ENCODE results near the gene MARCHF4. TPM values are rescaled to one million over a fixed set of nuclear protein-coding genes. Genes with fewer than 3 reads are reported as not detected.

The MARCHF4 gene, protein sequence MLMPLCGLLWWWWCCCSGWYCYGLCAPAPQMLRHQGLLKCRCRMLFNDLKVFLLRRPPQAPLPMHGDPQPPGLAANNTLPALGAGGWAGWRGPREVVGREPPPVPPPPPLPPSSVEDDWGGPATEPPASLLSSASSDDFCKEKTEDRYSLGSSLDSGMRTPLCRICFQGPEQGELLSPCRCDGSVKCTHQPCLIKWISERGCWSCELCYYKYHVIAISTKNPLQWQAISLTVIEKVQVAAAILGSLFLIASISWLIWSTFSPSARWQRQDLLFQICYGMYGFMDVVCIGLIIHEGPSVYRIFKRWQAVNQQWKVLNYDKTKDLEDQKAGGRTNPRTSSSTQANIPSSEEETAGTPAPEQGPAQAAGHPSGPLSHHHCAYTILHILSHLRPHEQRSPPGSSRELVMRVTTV
- not detected for total RNA-seq

DNA sequence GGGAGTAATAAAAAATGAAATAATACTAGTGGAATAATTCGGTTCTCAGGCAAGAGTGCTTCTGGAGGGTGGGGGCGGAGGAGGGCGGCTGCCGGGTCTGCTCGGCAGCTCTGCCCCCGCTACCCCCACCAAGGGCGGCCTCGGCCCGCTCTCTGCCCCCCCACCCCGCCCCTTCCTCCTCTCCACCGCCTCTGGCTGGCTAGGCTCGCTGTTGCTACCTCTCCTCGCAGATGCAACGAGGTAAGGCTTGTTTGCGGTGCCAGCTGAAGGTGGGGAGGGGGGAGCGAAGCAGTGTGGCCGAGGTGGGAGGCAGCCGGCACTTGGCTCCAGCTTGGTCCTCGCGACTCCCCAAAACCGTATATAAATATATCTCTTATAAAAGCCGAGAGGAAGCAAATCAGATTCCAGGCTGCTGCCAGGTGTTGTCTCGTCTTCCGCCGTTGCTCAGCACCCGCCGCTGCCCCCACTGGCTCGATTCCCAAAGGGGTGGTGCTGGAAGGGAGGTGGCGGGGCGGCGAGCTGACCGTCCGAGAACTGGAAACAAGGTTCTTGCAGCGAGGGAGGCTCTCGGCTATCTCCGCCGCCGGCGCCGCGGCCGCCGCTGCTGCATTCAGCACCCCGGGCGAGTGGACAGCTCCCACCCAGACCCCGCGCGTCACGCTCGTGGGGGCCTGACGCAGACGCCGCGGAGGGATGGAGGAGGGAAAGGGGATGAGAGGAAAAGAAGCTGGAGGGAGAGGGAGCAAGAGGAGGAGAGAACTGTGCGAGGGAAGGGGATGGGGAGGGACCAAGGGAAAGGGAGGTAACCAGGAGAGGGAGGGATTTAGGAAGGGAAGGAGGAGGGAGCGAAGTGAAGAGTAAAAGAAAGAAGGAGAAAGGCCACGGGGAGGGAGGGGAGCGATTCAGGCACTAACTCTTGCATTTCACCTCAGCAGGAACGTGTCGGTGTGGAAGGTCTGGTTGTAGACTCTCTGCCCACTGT is at the start of gene MARCHF4:
MARCHF4 (minus strand) TSS at position 763 of the 982 bp plus-strand sequence. CDS start 2,223 bp downstream, outside the sequence.
- CTCF ChIA-PET = no interaction called here

DNA sequence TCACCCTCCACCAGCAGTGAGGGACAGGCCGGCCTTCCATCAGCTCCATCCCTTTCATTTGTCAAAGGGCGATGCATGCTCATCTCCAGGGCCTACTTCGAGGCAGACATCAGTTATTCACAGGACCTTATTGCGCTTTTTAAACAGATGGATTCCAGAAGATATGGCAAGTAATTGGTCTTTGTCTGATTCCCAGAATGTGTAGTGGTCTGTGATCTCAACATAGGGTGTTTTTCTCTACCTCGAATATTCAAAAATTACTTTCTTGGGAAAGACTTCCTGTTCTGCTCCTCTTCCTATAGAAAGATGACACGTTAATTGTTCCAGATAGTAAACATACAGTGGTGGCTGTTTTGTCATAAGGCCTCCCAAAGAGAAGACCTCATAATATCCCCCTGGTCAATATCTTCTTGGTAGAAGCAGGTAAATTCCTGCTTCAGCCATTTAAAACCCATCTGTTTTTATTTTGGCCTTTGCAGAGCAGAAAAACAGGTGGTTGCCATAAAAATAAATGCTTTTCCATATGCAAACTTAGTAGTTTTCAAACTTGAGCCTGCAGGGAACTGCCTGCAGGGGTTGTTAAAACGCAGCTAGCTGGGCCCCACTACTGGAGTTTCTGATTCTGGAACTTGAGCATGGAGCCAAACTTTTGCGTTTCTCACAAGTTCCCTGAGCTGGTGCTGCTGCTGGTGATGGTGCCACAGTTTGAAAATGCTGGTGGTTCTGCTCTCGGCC is 48.3 kb upstream of the MARCHF4 start:
- CTCF ChIA-PET = no interaction called here
- POLR2A ChIA-PET = no interaction called here

More for the DNA sequence above, at the start of gene MARCHF4:
- POLR2A ChIA-PET = no interaction called here

DNA sequence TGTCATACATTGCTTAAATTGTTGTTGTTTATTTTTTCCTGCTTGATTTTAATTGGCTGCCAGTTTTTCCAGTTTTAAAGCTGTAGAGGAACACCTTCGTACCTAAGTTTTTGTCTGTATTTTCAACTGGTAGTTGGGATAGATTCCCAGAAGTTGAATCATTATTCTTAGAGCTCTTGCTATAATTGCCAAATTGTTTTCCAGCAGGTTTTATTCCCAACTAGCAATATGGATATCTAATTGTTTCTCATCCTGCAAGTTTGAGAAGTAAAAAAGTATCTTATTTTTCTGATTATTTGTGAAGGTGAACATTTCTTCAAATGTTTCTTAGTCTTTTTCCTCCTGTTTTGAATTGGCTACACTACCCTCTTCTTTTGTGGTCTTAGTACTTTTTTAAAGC is 46.7 kb upstream of the MARCHF4 start:
- POLR2A ChIA-PET = no interaction called here
- CTCF ChIA-PET = interaction anchor here (2.5 kb wide), 1 partner anchor 13 kb away, joined by 8 read pairs; no protein-coding TSS in a partner anchor

DNA sequence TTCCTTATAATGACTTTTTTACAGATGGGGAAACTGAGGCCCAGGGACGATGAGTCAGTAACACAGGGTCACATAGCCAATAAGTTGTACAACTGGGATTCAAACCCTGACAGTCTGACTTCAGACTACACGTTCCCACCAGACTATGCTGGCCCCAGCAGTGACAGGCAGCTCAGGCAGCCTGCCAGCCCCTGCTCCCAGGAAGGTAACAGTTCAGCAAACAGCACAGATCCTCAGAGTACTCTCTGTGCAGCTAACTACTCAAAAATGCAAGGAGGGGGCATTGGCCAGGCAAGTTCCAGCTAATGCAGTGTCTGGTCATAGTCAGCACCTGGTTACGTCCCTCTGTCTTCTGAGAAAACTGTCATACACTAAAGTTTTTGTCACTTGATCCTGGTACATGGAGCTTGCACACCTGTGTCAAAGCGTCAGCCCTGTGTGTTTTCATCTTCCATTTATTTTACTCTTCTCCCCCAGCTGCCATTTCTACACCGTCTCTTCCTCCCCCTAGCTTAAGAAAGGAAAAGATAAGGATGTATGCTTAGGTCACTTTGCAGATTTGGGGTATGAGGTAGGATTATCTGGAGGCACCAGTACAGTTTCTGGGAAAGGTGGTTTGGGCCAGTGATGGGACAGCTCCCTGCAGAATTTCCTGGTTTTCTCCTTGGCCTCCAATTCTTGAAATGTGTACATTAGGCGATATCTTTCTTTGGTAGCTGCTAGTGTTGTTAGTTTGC is 44.5 kb upstream of the MARCHF4 start:
- ChIA-PET CTCF (interaction anchor here (1.2 to 2.5 kb wide), 2 partner anchors 11 to 15 kb away, joined by 3 to 8 read pairs; no protein-coding TSS in a partner anchor), POLR2A (no interaction called here)

DNA sequence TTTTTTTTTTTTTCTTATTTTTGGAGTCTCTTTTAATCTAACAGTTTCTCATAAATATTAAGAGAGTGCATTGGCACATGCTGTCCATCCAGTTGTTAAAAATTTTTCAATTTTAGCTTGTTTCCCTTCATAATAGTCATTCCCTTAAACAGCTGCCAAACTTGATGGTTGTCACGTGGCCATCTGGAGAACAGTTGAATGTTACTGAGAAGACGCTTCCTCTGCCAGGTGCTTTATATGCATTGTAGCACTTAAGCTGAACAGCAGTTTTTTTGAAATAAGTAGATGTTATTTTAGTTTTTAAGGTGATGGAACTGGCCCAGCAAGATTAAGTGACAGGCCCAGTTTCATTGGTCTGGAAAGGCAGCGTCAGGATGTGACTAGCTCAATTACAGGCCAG is 43.3 kb upstream of the MARCHF4 start:
- CTCF ChIA-PET = no interaction called here
- POLR2A ChIA-PET = interaction anchor here (1.3 kb wide), 1 partner anchor 83 kb away, joined by 4 read pairs; the partner anchor contains the start of gene RPL37A

DNA sequence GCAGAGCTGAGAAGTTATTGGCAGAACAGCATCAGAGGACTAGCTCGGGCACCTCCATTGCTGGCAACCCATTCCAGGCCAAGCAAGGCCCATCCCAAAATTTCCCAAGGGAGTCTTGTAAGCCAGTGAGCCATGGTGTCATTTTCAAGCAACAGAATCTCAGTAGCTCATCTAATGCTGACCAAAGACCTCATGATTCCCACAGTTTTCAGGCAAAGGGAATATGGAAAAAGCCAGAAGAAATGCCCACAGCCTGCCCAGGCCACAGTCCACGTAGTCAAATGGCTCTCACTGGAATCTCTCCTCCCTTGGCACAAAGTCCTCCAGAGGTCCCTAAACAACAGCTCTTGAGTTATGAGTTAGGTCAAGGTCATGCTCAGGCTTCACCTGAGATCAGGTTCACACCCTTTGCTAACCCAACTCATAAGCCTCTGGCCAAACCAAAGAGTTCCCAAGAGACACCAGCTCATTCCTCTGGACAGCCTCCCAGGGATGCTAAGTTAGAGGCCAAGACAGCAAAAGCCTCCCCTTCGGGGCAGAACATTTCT is 42.6 kb upstream of the MARCHF4 start:
- ChIA-PET POLR2A (interaction anchor here (1.3 kb wide), 1 partner anchor 83 kb away, joined by 4 read pairs; the partner anchor contains the start of gene RPL37A), CTCF (interaction anchor here (1.0 kb wide), 1 partner anchor 11 kb away, joined by 3 read pairs; no protein-coding TSS in a partner anchor)

DNA sequence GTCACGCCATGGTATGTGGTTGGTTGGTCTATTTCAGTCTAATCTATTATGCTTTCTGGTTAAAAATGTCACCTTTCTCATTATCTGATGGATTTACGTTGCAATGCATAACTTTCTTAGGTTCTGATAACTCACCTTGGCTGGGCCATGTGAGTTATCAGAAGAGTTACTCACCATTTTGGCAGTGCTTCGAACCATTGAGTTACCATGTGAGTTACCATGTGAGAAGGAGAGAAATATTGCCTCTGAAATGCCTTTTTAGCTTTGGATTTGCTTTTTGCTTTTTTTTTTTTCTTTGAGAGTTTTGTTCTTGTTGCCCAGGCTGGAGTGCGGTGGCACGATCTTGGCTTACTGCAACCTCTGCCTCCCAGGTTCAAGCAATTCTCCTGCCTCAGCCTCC is 41.6 kb upstream of the MARCHF4 start:
- ChIA-PET CTCF (no interaction called here), POLR2A (no interaction called here)

DNA sequence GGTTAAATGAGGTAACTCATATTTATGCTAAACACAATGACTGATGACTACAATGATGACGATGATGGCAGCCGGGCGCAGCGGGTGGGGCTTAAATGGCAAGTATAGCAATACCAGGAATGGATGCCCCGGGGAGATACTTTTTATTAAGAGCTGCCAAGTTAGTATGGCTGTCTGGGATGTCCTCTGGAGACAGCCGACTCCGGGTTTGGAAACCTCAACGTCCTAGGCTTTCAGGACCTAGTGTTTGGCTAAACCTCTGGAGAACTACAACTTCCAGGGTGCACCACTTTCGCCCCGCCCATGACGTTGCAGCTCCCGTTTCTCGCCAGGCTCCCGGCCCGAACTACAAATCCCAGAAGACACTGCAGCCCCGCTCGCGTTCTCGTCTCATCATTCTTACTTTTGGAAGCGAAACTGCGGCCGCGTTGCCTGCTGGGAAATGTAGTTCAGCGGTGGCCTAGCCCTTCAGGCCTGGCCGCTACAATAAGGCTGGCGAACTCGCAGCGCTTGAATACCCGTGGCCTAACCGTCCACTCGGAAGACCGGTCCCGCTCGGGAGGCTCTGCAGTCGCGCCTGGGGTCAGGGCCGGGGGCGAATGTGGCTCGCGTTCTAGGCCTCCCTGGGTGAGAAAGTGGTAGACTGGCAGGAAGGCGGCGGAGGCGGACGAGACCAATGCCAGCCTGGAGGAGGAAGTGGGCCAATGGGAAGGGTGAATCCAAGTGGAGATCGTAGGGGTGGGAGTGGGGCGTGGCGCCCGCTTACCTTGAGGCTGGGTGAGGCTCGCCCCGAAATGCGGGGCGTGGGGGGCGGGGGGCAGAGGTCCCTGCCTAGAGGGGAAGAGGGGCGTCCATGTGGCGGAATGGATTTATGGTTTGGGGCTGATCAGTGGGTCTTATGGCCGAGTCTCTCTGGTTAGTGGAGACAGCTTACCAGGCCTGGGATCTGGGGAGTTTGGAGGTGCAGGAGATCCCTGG is 40.0 kb upstream of the MARCHF4 start, which contains the start of gene SMARCAL1:
SMARCAL1 (plus strand) TSS at position 463 of the 978 bp plus-strand sequence. CDS start 2,221 bp downstream, outside the sequence.
- CTCF ChIA-PET = no interaction called here
- POLR2A ChIA-PET = interaction anchor here (0.7 to 1.0 kb wide), 2 partner anchors 86 to 379 kb away, joined by 3 to 6 read pairs; partner anchors contain the start of gene RPL37A

DNA sequence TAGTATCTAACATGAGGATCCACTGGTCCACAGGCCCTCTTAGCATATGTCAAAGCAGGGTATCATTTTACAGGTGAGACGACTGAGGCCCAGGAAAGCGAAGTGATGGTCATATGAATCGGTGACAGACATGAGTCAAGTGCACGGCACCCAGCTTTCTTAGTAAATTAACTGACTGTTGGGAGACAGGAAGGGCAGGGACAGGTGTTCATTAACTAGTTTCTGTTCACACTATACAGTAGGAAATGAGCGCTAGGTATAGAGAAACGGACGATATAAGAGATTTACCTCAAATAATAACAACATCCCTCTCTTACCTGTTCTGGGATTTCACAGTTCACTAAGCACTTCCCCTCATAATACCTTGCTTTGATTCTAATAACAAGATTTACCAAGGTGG is 38.3 kb upstream of the MARCHF4 start:
- POLR2A ChIA-PET = no interaction called here
- CTCF ChIA-PET = interaction anchor here (1.6 kb wide), 1 partner anchor 217 kb away, joined by 3 read pairs; no protein-coding TSS in a partner anchor

DNA sequence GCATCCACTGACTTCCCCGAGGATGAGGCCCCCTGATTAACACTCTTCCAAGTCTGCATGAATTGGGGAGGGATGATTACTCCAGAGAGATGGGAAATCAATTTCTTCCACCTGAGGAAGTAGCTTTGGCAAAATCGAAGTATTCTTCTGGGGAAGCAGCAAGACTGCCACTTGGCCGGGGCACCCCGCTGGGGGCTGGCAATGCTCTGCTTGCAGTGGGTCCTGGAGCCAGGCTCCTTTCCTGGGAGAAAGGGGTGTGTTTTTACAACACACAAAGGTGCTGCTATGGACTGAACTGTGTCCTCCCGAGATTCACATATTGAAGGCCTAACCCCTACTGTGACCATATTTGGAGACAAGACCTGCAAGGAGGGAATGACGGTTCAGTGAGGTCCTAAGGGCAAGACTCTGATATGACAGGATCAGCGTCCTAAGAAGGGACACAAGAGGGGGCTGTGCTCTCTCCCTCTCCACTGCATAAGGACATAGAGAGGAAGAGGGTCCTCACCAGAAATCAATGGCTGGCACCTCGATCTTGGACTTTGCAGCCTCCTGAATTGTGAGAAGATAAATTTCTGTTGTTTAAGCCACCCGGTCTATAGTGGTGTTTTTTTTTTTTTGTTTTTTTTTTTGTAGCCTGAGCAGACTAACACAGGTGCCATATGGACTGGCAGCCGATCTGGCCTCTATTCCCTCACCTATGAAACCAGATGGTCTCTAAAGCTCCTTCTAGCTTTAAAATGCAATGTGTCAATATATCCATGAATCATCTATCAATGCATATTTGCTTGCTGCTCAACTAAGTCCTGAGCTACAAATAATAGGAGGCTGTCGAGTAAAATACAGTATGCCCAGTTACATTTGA is 36.4 kb upstream of the MARCHF4 start:
- CTCF ChIA-PET = interaction anchor here (0.6 kb wide), 1 partner anchor 373 kb away, joined by 3 read pairs; no protein-coding TSS in a partner anchor
- POLR2A ChIA-PET = no interaction called here

DNA sequence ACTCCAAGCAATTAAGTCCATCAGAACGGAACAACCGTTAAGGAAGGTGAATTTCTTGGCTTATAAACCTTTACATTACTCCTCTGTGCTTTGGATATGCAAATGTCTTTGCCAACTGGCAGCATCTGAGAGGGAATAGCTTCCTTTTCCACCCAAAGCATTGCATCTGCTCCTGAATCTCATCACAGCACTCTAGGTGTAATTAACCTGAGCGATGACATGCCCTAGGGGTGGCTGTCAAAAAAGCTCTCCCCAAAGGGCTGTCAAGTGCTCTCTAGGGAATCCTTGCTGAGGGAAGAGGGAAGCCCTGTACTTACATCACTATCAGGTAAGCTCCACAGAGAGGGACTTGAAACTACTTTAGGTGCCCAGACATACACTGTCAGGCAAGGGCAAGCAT is 34.5 kb upstream of the MARCHF4 start:
- CTCF ChIA-PET = interaction anchor here (2.8 kb wide), 1 partner anchor 11 kb away, joined by 8 read pairs; no protein-coding TSS in a partner anchor

DNA sequence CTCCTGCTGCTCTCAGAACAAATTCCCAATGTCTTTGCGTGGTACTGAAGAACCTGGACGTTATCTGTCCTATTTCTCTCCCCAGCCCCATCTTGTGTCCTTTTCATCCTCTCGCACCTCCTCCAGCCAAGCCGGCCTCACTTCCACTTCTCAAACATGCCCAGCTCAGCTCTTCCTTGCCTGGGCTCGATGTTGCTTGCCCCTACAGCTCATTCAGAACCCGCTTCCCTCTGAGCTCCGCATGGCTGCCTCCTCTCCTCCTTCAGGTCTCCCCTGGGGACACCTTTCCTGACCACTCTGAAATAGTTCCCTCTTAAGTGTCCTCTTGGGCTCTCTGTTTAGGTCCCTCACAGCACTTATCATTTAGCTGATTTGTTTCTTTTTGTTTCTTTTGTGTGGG is 33.3 kb upstream of the MARCHF4 start:
- ChIA-PET POLR2A (no interaction called here), CTCF (interaction anchor here (2.8 kb wide), 1 partner anchor 12 kb away, joined by 8 read pairs; no protein-coding TSS in a partner anchor)

More for the DNA sequence above, 34.5 kb upstream of the MARCHF4 start:
- POLR2A ChIA-PET = no interaction called here

DNA sequence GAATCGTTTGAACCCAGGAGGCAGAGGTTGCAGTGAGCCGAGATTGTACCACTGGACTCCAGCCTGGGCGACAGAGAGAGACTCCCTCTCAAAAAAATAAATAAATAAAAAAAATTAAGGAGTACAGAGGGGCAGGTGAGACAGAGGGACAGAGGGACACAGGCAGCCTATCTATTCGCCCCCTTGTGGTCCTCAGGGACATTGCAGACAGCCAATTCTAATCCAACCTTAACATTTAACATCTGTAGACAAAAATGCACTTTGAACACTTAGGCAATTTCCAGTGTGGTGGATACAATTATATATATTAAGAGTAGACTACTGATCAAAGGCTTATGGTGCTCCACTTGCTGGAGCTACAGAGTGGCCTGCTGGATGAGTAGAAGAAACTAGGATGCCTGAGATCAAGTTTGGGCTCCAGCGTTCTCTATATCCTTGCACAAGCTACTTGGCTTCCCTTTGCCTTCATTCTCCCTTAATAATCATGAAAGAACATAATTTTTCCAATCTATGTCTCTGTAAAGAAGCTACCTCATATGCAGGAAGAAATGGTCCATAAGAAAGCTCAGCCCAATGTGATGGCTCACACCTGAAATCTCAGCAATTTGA is 31.8 kb upstream of the MARCHF4 start:
- POLR2A ChIA-PET = no interaction called here
- CTCF ChIA-PET = interaction anchor here (0.7 to 2.8 kb wide), 10 partner anchors 14 to 1880 kb away, joined by 3 to 8 read pairs (median 4); partner anchors contain the start of gene XRCC5

DNA sequence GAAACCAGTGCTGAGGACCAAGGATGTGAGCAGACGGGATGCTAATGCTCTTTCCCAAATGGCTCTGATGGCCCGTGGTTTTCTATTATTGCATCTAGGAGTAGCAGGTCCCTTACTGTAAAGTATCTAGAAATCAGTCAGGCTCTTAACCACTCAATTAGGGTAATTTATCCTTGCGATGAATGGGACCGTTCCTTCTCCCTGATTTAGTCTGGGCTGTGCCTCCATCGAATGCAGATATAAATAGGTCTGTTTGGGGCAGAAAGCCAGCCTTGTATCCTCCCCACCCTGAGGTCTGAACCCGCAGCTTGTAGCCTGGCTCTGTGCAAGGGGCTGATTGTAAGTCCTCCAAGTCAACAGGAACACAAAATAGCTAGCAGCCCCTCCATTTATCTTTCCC is 30.5 kb upstream of the MARCHF4 start:
- ChIA-PET CTCF (no interaction called here), POLR2A (no interaction called here)

DNA sequence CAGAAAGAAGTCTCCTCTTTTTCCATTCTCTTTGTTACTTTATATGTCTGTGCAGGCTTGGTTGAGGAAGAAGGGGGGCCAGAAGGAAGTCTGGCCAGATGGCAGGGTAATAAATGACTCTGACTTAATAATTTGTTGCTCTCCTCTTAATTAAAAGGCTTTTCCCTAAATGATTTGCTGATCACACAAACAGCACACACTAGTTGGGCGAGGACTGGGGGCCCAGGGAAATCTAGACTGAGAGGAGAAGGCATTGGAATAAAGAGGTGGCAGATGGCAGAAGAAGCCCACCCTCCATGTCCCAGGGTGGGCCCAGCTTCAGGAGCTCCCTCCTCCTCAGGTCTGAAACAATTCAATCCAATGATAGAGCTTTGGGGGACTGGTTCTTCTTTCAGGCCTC is 27.3 kb upstream of the MARCHF4 start:
- ChIA-PET POLR2A (no interaction called here), CTCF (no interaction called here)

DNA sequence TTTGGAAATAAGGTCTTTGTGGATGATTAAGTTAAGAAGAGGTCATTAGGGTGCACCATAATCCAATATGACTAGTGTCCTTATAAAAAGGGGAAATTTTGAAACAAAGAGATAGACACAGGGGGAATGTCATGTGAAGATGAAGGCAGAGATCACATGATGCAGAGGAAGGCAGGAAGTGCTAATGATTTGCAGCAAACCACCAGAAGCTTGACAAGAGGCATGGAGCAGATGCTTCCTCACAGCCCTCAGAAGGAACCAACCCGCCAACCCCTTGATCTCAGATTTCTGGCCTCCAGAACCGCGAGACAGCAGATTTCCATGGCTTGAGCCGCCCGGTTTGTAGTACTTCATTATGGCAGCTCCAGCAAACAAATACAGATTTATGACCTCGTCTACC is 22.6 kb upstream of the MARCHF4 start:
- POLR2A ChIA-PET = no interaction called here
- CTCF ChIA-PET = no interaction called here

All from activated CD8-positive, alpha-beta memory T cell treated with anti-CD3 and anti-CD28 coated beads for 36 hours (primary cell).